Astrocyte (in vitro differentiated cells and primary cell): Measurements from ENCODE around the gene TM9SF4. TPM values are rescaled to one million over a fixed set of nuclear protein-coding genes. Genes with fewer than 3 reads are reported as not detected.
"Not testable (repeated sequence)": the region's sequence is repeated elsewhere in the genome, so short reads cannot be mapped to it uniquely, and the experiment has no call there.

Experiments
- DNase-seq: peaks from one replicate; pipeline ENCODE4 v3.0.0-alpha.2; 2010; ENCODE audit warnings: low read depth
- FAIRE-seq: peaks from 2 replicates; lab custom pipeline; 2011; peaks lifted over from hg19 to GRCh38; lab: Jason Lieb, UNC
- H2AFZ ChIP-seq: 2 replicates; pipeline ENCODE4 v1.6.0; 2012; ENCODE audit warnings: low read depth, low read length, inconsistent platforms
- H3K27ac ChIP-seq: 2 replicates; pipeline ENCODE4 v1.5.1; 2011; ENCODE audit warnings: low read depth, low read length, inconsistent platforms
- H3K27me3 ChIP-seq: 2 replicates; pipeline ENCODE4 v1.6.0; 2011; ENCODE audit warnings: low read length, inconsistent platforms; ENCODE audit not compliant: insufficient read depth
- H3K36me3 ChIP-seq: 2 replicates; pipeline ENCODE4 v1.5.1; 2011; ENCODE audit warnings: low read length, inconsistent platforms; ENCODE audit not compliant: insufficient read depth
- H3K4me1 ChIP-seq: 2 replicates; pipeline ENCODE4 v1.5.1; 2011; ENCODE audit warnings: low read length, inconsistent platforms; ENCODE audit not compliant: insufficient read depth
- H3K4me2 ChIP-seq: 2 replicates; pipeline ENCODE4 v1.6.0; 2012; ENCODE audit warnings: low read length, inconsistent platforms
- H3K4me3 ChIP-seq: 2 replicates; pipeline ENCODE4 v1.5.1; 2011; ENCODE audit warnings: low read depth, mild to moderate bottlenecking, low read length, inconsistent platforms; ENCODE audit not compliant: insufficient read depth
- H3K79me2 ChIP-seq: 2 replicates; pipeline ENCODE4 v1.6.0; 2012; ENCODE audit warnings: mild to moderate bottlenecking, low read length, inconsistent platforms; ENCODE audit not compliant: insufficient read depth
- H3K9ac ChIP-seq: 2 replicates; pipeline ENCODE4 v1.6.0; 2012; ENCODE audit warnings: mild to moderate bottlenecking, low read length, inconsistent platforms
- H3K9me3 ChIP-seq: 2 replicates; pipeline ENCODE4 v1.5.1; 2012; ENCODE audit warnings: low read depth, mild to moderate bottlenecking, low read length, inconsistent platforms; ENCODE audit not compliant: insufficient read depth
- H4K20me1 ChIP-seq: 2 replicates; pipeline ENCODE4 v1.6.0; 2012; ENCODE audit warnings: low read length, inconsistent platforms; ENCODE audit not compliant: insufficient read depth
- H3K27ac Mint-ChIP-seq: one replicate; pipeline ENCODE4 v1.8.0; 2021; ENCODE audit warnings: mild to moderate bottlenecking, mixed read lengths; ENCODE audit not compliant: unreplicated experiment
- H3K27me3 Mint-ChIP-seq: one replicate; pipeline ENCODE4 v1.8.0; 2021; ENCODE audit warnings: low read depth, mixed read lengths; ENCODE audit not compliant: unreplicated experiment
- H3K36me3 Mint-ChIP-seq: one replicate; pipeline ENCODE4 v1.8.0; 2021; ENCODE audit warnings: low read depth, mixed read lengths; ENCODE audit not compliant: unreplicated experiment
- H3K4me1 Mint-ChIP-seq: one replicate; pipeline ENCODE4 v1.8.0; 2021; ENCODE audit warnings: low read depth, mixed read lengths; ENCODE audit not compliant: unreplicated experiment
- H3K4me3 Mint-ChIP-seq: one replicate; pipeline ENCODE4 v1.8.0; 2021; ENCODE audit warnings: mild to moderate bottlenecking, moderate library complexity, mixed read lengths; ENCODE audit not compliant: unreplicated experiment
- H3K9me3 Mint-ChIP-seq: one replicate; pipeline ENCODE4 v1.8.0; 2021; ENCODE audit warnings: mild to moderate bottlenecking, mixed read lengths; ENCODE audit not compliant: unreplicated experiment
- EZH2 ChIP-seq: IDR thresholded peaks from 2 replicates; pipeline ENCODE4 v1.6.1; 2012; ENCODE audit warnings: mild to moderate bottlenecking, low read length, inconsistent platforms; ENCODE audit not compliant: insufficient read depth
- total RNA-seq: library from RNA; stranded (reverse); gene quantifications from 2 replicates; pipeline ENCODE4 v1.2.1, GENCODE V29; 2021
- TF ChIP-seq, protein P1 (sequence below): IDR thresholded peaks from 2 replicates; pipeline ENCODE4 v1.5.1; 2011; ENCODE audit warnings: low read depth, mild to moderate bottlenecking, inconsistent platforms, low read length, moderate library complexity; ENCODE audit not compliant: insufficient read depth

Gene TM9SF4
- total RNA-seq, 1 donor from 2014 or later, result 64.0 TPM

DNA sequence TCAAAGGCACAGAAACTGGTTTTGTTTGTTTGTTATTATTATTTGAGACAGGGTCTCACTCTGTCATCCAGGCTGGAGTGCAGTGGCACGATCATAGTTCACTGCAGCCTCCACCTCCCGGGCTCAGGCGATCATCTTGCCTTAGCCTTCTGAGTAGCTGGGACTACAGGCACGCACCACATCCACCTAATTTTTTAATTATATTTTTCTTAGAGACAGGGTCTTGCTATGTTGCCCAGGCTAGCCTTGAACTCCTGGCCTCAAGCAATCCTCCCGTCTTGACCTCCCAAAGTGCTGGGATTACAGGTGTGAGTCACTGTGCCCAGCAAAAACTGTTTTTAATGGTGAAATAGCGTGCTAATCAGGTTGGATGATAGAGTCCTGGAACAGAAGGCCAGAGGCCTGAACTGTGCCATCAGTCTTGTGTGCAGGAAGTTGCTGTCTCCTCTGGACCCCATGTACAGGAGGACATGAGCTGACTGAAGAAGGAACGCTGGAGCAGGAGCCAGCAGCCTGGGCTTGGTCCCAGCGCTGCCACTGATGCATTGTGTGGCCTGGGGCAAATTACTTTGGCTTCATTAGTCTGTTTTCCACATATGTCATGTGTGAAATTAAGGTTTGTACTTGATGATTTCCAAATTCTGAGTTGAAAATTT lies 4.9 kb downstream of the TM9SF4 start:
- Mint-ChIP-seq H3K27ac (no peak overlapping the region), H3K36me3 (peaks cover 10% of the 10 kb centered on the region), H3K27me3 (no peaks in the 10 kb centered on the region), H3K9me3 (no peaks in the 10 kb centered on the region), H3K4me3 (no peak overlapping the region), H3K4me1 (peaks cover 31% of the 10 kb centered on the region)
- Histone ChIP-seq H2AFZ (no peak overlapping the region), H3K9ac (no peak overlapping the region), H3K27me3 (no peaks in the 10 kb centered on the region), H3K27ac (no peak overlapping the region), H4K20me1 (peaks cover 78% of the 10 kb centered on the region), H3K4me2 (no peak overlapping the region), H3K4me3 (no peak overlapping the region), H3K4me1 (peaks cover 8% of the 10 kb centered on the region), H3K79me2 (peaks cover 98% of the 10 kb centered on the region), H3K9me3 (no peaks in the 10 kb centered on the region), H3K36me3 (peaks cover 2% of the 10 kb centered on the region)
- TF ChIP-seq, protein P1, sequence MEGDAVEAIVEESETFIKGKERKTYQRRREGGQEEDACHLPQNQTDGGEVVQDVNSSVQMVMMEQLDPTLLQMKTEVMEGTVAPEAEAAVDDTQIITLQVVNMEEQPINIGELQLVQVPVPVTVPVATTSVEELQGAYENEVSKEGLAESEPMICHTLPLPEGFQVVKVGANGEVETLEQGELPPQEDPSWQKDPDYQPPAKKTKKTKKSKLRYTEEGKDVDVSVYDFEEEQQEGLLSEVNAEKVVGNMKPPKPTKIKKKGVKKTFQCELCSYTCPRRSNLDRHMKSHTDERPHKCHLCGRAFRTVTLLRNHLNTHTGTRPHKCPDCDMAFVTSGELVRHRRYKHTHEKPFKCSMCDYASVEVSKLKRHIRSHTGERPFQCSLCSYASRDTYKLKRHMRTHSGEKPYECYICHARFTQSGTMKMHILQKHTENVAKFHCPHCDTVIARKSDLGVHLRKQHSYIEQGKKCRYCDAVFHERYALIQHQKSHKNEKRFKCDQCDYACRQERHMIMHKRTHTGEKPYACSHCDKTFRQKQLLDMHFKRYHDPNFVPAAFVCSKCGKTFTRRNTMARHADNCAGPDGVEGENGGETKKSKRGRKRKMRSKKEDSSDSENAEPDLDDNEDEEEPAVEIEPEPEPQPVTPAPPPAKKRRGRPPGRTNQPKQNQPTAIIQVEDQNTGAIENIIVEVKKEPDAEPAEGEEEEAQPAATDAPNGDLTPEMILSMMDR, result no peak
- TF ChIP-seq EZH2, result no peak
- DNase-seq (peak; percentile 23), FAIRE-seq (no peak)

DNA sequence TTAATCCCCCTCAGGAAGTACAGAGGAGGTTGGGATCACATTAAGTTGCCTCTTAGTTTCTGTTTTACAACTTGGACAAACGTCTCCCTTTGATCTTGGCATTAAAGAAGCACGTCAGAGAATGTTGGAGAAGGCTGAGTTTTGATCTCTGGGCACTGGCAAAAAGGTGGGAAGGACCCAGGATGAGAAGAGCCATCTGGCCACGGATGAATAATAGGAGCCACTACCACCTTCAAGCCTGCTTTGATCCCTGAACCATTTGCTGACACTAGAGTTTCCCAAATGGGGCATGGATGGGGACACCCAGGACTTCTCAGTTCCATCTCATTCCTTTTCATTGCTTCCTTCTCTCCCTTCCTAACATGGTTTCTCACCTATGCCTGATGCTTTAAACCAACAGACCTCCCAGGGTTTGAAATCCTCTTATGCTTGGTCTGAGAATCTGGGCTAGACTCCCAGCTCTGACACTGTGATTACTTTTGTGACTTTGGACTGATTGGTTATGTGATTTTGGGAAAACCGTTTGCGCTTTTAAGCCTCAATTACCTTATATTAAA lies 5.8 kb downstream of the TM9SF4 start:
- no peak overlapping the region for H3K9ac ChIP-seq
- TF ChIP-seq, protein P1, result no peak
- TF ChIP-seq EZH2, result no peak
- peaks cover 2% of the 10 kb centered on the region for H3K36me3 ChIP-seq
- Mint-ChIP-seq H3K9me3 (no peaks in the 10 kb centered on the region), H3K4me1 (peaks cover 31% of the 10 kb centered on the region), H3K36me3 (peaks cover 10% of the 10 kb centered on the region), H3K27ac (no peak overlapping the region), H3K4me3 (no peak overlapping the region), H3K27me3 (no peaks in the 10 kb centered on the region)
- H3K27ac ChIP-seq, result no peak overlapping the region
- H4K20me1 ChIP-seq, result peaks cover 81% of the 10 kb centered on the region
- H3K4me2 ChIP-seq, result no peak overlapping the region
- no peak overlapping the region for H3K4me3 ChIP-seq
- no peaks in the 10 kb centered on the region for H3K27me3 ChIP-seq
- H3K4me1 ChIP-seq, result peaks cover 7% of the 10 kb centered on the region
- no peak for DNase-seq
- H2AFZ ChIP-seq, result no peak overlapping the region
- no peak for FAIRE-seq
- peaks cover 98% of the 10 kb centered on the region for H3K79me2 ChIP-seq
- H3K9me3 ChIP-seq, result no peaks in the 10 kb centered on the region

DNA sequence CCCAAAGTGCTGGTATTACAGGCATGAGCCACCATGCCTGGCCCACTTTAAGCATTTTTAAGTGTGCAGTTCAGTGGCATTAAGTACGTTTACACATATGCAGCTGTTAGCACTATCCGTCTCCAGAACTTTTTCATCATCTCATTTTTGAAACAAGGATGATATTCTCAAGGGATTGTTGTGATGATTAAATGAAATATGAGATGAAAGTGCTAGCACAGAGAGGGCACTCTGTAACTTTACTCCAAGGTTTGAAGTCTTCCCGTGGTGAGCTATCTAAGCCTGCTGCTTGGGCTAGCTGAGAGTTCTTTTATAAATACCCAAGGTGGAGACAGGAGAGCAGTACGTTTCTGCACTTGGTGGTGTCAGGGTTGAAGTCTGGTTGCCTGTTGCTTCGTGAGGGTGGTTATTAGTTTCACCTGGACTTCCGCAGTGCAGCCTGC lies 6.6 kb downstream of the TM9SF4 start:
- H2AFZ ChIP-seq, result no peak overlapping the region
- H3K27ac ChIP-seq, result no peak overlapping the region
- FAIRE-seq (no peak), DNase-seq (no peak)
- peaks cover 98% of the 10 kb centered on the region for H3K79me2 ChIP-seq
- no peak overlapping the region for H3K9ac ChIP-seq
- Mint-ChIP-seq H3K27me3 (no peaks in the 10 kb centered on the region), H3K4me3 (no peak overlapping the region), H3K4me1 (peaks cover 25% of the 10 kb centered on the region), H3K27ac (no peak overlapping the region), H3K36me3 (peaks cover 10% of the 10 kb centered on the region), H3K9me3 (no peaks in the 10 kb centered on the region)
- H3K4me1 ChIP-seq, result no peaks in the 10 kb centered on the region
- H4K20me1 ChIP-seq, result peaks cover 79% of the 10 kb centered on the region
- no peaks in the 10 kb centered on the region for H3K27me3 ChIP-seq
- H3K36me3 ChIP-seq, result peaks cover 2% of the 10 kb centered on the region
- H3K4me3 ChIP-seq, result no peak overlapping the region
- H3K4me2 ChIP-seq, result no peak overlapping the region
- no peaks in the 10 kb centered on the region for H3K9me3 ChIP-seq
- no peak for TF ChIP-seq EZH2
- TF ChIP-seq, protein P1, result no peak

DNA sequence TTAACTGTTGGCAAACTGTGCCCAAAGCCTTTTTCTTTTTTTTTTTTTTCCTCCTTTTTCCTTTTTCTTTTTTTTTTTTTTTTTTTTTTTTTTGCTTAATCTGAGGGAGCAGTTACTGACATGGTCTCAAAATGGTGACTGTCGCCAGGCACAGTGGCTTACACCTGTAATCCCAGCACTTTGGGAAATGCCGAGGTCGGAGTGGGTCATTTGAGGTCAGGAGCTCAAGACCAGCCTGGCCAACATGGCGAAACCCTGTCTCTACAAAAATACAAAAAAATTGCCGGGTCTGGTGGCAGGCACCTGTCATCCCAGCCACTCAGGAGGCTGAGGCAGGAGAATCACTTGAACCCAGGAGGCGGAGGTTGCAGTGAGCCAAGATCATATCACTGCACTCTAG lies 7.3 kb downstream of the TM9SF4 start:
- H3K27me3 ChIP-seq, H3K4me2 ChIP-seq, H3K27ac Mint-ChIP-seq, H3K9me3 Mint-ChIP-seq, H3K9ac ChIP-seq, H3K4me3 ChIP-seq, H3K36me3 ChIP-seq, H3K4me3 Mint-ChIP-seq, H3K27ac ChIP-seq, FAIRE-seq, H3K27me3 Mint-ChIP-seq, H3K4me1 ChIP-seq, H2AFZ ChIP-seq, H3K36me3 Mint-ChIP-seq, DNase-seq, H3K9me3 ChIP-seq: not testable (repeated sequence)
- peaks cover 73% of the 10 kb centered on the region for H4K20me1 ChIP-seq
- peaks cover 18% of the 10 kb centered on the region for H3K4me1 Mint-ChIP-seq
- peaks cover 91% of the 10 kb centered on the region for H3K79me2 ChIP-seq
